ENCODE data around the gene RBM8A. TPM values are rescaled to one million over a fixed set of nuclear protein-coding genes. Genes with fewer than 3 reads are reported as not detected.

Gene RBM8A
- total and polyA plus RNA-seq, 9 of the 15 experiments (the other 6 are each of a cell fraction or from before 2014, with no cell fraction given), result 215 to 1,035 (median 291) TPM

DNA sequence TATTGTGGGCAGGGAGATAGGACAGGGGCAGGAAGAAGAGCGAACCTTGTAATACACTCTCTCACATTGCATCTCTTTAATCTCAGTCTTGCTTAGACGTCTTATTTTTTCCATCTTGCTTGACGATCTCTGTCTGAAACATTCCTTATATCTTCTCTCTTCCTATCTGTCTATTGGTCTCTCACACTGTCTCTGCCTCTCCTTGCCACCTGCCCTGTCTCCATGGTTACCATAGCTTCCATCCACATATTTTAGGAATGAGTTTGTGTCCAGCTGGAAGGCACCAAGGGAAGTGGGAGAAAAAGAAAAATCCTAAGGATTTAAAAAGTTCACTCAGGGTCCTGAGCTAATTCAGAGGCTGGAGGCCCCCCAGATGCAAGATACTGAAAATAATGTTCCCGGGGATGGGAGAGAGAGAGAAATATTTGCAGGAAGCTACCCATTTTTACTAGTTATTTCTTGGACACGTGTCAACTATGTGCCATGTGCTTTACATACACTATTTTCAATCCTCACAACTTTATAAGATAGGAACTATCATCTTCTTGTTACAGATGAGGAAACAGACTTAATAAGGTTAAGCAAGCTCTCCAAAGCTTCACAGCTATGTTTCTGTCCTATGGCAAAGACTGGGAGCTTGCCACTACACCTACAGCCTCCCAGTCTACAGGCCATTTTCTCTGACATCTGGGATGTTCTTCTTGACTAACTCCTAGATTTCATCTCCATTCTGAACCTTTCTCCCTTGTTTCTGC, 36.2 kb upstream of the RBM8A start:
- Histone ChIP-seq H3K9me1 (ENCODE audit: control insufficient read depth, insufficient read depth, low read length) (no peaks in the 10 kb centered on the region), H3K9me3 (replicated peaks; ENCODE audit: control insufficient read depth, insufficient read depth, low read depth, low read length) (peaks cover 5% of the 10 kb centered on the region; the same call in 1 of the 2 replicates), H3K36me3 (ENCODE audit: control insufficient read depth, insufficient read depth, low read length) (no peaks in the 10 kb centered on the region), H3K4me1 (replicated peaks in 1 of 2; ENCODE audit: control insufficient read depth in 2 of 2, insufficient read depth in 2 of 2, low read length in 2 of 2) (peaks cover 25 to 36% of the 10 kb centered on the region in 2 experiments; a peak in 4 of 5 replicates), H3K9ac (ENCODE audit: insufficient read depth in 1 of 2, low read depth in 2 of 2, low read length in 2 of 2) (peak overlapping the region; percentile 88 to 91; a peak in 3 of 4 replicates), H4K20me1 (replicated peaks; ENCODE audit: control insufficient read depth, insufficient read depth, low read length) (no peaks in the 10 kb centered on the region), H3K4me3 (peak overlapping the region; percentile 63), H2AFZ (ENCODE audit: low read depth, low read length) (peak overlapping the region; percentile 94), H3K4me2 (ENCODE audit: insufficient read depth, low read length) (peak overlapping the region; percentile 86), H3K27ac (ENCODE audit: extremely low read depth, low read depth, low read length) (peak overlapping the region; percentile 87), H3K27me3 (ENCODE audit: control insufficient read depth in 2 of 2, insufficient read depth in 2 of 2, low read length in 2 of 2) (no peaks in the 10 kb centered on the region; a peak in 1 of 5 replicates), H3K79me2 (ENCODE audit: control insufficient read depth, insufficient read depth, low read length) (peaks cover 24% of the 10 kb centered on the region)
- TF ChIP-seq RFX1 (IDR thresholded peaks at IDR 0.05), result peak; percentile 90
- TF ChIP-seq KAT7 (CRISPR knock-in tag; IDR thresholded peaks at IDR 0.05; ENCODE audit: borderline replicate concordance), result no peak
- TF ChIP-seq EP400 (IDR thresholded peaks at IDR 0.05), result peak; percentile 54; the same call in 1 of the 2 replicates
- TF ChIP-seq, protein P1, sequence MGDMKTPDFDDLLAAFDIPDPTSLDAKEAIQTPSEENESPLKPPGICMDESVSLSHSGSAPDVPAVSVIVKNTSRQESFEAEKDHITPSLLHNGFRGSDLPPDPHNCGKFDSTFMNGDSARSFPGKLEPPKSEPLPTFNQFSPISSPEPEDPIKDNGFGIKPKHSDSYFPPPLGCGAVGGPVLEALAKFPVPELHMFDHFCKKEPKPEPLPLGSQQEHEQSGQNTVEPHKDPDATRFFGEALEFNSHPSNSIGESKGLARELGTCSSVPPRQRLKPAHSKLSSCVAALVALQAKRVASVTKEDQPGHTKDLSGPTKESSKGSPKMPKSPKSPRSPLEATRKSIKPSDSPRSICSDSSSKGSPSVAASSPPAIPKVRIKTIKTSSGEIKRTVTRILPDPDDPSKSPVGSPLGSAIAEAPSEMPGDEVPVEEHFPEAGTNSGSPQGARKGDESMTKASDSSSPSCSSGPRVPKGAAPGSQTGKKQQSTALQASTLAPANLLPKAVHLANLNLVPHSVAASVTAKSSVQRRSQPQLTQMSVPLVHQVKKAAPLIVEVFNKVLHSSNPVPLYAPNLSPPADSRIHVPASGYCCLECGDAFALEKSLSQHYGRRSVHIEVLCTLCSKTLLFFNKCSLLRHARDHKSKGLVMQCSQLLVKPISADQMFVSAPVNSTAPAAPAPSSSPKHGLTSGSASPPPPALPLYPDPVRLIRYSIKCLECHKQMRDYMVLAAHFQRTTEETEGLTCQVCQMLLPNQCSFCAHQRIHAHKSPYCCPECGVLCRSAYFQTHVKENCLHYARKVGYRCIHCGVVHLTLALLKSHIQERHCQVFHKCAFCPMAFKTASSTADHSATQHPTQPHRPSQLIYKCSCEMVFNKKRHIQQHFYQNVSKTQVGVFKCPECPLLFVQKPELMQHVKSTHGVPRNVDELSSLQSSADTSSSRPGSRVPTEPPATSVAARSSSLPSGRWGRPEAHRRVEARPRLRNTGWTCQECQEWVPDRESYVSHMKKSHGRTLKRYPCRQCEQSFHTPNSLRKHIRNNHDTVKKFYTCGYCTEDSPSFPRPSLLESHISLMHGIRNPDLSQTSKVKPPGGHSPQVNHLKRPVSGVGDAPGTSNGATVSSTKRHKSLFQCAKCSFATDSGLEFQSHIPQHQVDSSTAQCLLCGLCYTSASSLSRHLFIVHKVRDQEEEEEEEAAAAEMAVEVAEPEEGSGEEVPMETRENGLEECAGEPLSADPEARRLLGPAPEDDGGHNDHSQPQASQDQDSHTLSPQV (IDR thresholded peaks at IDR 0.05), result 0 out of 2 replicates have a peak, but pooled peaks have one; percentile 4
- ATAC-seq, result no peak
- BruUV-seq (replicated peaks), result no TSS peak
- CTCF ChIA-PET (ENCODE audit: low intra/inter-chr PET ratio), result interaction anchor here (0.5 to 0.7 kb wide), 2 partner anchors 12 to 72 kb away, joined by 3 read pairs; no protein-coding TSS in a partner anchor
- intact Hi-C loops (cut with micrococcal nuclease), result loop anchor here (1.0 kb wide), 1 partner anchor 16 kb away; no protein-coding TSS in a partner anchor
- POLR2A ChIA-PET, result interaction anchor here (0.6 to 4.0 kb wide), 15 partner anchors 9 to 118 kb away, joined by 3 to 50 read pairs (median 5); partner anchors contain the start of genes NUDT17, PEX11B, RBM8A and TXNIP
- in situ Hi-C loops (cut with MboI), result no loop called here
- 12% methylated on average over 5 of the region's 5 CpGs for WGBS (ENCODE audit: insufficient coverage, low coverage, missing lambda C conversion rate)
- no peak for DNase-seq (ENCODE audit: extremely low read depth in 1 of 4, low spot score in 3 of 4)
- peak; percentile 37 for FAIRE-seq

Measured in K562 (cell line).